Activated CD8-positive, alpha-beta memory T cell treated with anti-CD3 and anti-CD28 coated beads for 1 hour (primary cell): ENCODE data around the gene OSBP2.

ENCODE experiments used
- DNase-seq, 2 donors: peaks; one replicate each; pipeline ENCODE4 v3.0.0-alpha.2; 2020; ENCODE audit warnings: low read depth in 1 of 2; ENCODE audit errors: extremely low read depth in 1 of 2

The OSBP2 gene

DNA sequence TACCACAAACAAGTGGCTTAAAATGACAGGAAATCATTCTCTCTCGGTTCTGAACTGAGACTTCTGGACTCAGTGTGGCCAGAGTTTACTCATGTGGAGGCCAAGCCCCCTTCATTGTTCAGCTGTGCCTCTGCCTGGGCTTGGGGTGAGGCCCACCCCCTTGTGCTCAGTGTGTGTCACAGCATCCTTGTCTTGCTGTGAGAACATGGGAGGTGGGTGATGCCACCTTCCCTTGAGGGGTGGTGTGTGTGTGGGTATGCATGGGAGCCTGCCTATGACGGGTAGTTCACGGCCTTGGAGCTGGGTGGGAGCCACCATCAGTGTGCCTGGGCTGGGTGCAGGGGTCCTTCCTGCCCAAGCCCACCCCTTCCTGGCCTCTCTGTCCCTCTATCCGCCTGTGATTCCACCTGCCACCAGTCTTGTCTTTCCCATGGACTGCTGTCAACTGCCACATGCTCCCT, 172.2 kb downstream of the OSBP2 start:
- no peak for DNase-seq

GRCh38 chr22:30867746-30868662, 173.3 kb downstream of the OSBP2 start:
- no peak for DNase-seq

DNA sequence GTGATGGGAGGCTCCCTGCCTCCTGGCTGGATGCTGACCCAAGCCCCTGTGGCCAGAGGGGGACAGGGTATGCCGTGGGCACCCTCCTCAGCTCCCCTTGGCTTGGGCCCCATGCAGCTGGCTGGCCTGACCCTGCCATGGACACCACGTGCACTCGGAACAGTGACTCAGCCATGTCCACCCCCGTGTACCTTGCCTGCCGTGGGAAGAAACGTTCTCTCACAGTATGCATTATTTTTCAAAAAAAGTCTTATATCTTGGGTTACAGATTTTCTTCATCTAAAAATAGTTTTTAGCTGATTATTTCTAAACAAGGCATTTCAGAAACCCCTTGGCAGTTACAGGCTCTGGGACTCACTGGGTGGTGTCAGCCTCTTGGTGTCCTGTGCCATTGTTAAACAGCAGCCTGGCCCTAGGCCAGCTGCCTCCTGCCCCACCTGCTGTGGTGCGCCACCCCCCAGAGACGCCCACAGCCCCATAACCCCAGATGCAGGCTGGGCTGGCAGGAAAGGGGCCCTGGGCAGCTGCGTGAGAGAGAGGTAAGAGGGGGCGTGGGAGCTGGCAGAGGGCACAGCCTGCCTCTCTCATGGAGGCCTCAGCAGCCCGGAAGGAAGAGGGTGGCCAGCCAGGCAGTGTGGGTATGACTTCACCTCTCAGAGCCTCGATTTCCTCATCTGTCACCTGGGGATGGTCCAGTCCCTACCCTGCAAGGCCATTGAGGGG, 174.2 kb downstream of the OSBP2 start:
- DNase-seq = no peak

DNA sequence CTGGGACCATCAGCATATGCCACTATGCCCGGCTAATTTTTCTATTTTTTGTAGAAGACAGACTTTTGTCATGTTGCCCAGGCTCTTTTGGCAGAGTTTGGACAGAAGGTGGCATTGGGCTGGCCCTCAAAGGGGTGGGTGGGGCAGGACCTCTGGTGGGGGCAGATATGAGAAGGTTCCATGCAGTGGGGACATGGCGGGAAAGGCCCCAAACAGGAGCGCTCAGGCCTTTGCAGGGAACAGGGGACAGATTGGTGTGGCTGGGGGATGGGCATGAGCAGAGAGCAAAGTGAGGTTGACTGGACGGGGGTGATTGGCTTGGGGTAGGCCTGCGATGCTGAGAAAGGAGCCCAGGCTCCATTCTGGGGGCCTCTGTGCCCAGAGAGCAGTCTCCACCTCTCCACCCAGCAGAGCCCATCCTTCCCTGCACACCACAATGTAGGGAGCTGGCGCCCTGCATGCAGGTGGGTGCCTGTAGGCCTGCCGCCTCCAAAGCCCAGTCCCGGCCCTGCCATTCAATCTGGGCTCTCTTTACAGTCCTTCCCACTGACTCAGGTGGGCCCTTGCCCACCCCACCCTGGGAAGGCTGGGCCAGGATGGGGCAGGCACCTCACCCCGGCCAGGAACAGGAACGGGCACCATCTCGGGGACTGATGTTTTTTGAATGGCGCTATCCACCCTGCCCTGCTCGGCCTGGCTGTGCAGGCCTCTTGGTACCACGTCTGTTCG, 175.2 kb downstream of the OSBP2 start:
- no peak for DNase-seq

GRCh38 chr22:30870451-30871345, 176.0 kb downstream of the OSBP2 start:
- DNase-seq = no peak

- DNase-seq = no peak
These were observed 177.0 kb downstream of the OSBP2 start for GRCh38 chr22:30871391-30872284.

DNA sequence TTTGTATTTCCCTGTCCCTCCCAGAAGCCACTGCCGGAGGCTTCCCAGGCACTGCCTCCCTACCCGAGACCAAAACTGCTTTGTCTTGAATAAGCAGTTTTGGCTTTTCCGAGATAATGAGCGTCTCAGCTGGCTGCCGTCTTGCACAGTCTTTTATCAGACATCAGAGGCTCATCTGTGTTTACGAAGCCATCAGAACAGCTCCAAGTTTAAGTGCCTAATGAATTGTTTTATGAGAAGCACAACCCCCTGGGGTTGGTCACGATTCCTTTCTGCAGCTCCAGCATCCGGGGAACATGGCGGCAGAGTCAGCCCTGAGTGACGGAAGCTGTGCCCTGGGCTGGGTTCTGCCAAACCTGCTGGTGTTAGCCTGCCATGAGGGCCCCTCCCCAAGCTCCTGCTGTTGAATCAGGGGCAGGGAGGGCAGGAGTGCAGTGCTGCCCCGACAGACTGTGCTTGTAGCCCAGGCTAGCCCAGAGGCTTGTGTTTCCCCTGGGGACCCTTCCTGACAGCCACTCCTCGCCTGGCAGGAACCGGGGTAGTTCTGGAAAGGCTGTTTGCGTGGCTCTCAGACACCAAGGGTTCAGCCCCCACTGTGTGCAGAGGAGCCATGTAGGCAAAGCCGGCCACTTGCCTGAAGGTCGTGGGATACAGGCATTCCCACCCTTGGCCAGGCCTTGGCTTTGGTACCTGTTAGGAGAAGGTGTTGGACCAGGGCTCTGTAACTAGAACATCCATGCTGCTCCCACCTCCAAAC, 177.8 kb downstream of the OSBP2 start:
- no peak for DNase-seq

- no peak for DNase-seq
These were observed 178.5 kb downstream of the OSBP2 start for GRCh38 chr22:30873086-30873650.

DNA sequence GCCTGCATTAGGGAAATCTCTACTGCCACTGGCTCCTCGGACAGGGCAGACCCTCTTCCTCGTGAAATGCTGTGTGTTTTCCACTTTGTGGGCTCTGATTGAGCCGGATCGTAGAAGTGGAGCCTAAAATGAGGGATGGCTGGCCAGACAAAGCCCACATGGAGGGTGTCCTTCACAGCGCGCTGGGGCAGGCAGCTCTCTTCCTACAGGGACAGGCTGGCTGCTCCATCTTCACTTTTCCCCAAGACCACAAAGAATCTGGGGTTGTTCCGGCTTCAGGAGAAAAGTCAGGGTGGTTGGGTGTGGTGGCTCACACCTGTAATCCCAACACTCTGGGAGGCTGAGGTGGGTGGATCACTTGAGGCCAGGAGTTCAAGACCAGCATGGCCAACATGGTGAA, 179.0 kb downstream of the OSBP2 start:
- no peak for DNase-seq

- DNase-seq = no peak
These were observed 180.0 kb downstream of the OSBP2 start for GRCh38 chr22:30874431-30875370.

DNA sequence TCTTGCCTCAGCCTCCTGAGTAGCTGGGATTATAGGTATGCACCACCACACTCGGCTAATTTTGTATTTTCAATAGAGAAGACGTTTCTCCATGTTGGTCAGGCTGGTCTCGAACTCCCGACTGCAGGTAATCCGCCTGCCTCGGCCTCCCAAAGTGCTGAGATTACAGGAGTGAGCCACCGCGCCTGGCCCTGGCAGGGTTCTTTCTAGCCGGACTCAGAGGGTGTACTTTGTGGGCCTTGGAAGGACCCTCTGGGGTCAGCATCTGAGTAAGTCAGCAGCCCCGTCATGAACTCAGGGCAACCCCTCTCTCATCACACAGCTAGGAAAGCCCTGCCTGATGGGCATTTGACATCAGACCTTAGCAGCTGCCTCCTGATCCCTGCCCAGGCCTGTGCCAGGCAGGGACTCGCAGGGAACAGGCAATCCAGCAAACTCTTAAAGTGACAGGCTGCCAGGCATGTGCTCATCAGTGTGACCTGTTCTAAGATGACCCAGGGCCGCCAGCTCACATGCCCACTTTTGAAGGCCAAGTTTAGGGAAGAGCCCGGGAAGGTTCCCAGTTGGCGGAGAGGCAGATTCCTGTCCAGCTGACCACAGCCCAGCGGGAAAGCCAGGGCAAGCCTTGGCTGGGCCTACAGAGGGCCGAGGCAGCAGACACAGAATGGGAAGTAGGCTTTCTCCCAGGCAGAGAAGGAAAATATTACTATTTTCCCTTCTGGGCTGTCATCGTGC, 181.0 kb downstream of the OSBP2 start:
- DNase-seq = no peak

- no peak for DNase-seq
These were observed 181.6 kb downstream of the OSBP2 start for GRCh38 chr22:30876221-30876751.

DNA sequence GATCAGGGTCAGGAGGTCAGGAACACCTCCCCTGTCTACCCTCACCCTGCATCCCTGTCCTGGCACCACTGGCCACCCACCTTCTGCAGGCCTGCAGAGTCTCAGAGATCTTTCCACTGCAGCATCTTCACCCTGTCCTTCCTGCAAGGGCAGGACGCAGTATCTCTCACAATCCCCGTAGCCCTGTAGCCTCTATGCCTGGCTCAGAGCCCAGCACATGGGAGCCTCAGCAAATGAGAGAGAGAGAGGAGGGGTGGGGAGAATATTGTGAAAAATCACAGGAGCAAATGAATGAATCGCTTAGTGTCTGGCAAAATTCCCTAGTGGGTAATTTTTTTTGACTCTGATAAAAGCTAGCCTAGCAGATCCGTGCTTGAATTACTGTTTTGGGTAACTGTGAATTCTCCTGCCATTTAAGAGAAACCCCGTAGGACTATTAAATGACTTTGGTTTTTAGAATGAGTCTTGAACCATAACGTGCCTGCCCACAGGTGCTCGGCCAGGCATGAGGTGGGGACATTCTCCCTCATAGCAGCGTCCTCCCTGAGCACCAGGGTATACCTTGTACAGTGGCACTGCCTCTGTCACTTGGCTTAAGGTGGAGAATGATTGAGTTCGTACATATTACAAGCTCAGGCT, 182.4 kb downstream of the OSBP2 start:
- no peak for DNase-seq

GRCh38 chr22:30877662-30878515, 183.2 kb downstream of the OSBP2 start:
- DNase-seq = no peak
